ENCODE measurements around the gene ERC2. TPM values are rescaled to one million over a fixed set of nuclear protein-coding genes. Genes with fewer than 3 reads are reported as not detected.

Gene ERC2
- polyA plus RNA-seq, 3 donors, result not detected

DNA sequence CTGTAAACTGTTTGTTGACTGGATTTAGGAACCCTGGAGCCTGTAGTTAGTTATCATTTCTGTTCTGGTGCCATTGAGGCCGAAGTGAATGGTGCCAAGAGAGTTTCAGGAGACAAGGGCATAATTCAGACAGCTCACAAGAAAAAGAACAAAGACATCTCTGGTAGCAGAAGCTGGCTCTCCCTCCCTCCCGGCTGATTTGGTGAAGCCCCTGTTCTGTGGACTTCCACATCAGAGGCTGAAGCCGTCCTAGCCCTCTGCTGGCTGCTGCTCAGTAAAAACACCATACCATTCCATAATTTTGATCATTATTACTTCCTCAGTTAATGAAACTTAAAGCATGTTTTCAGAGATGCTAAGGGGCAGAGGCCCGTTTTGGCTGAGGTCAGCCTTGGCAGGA, 599.9 kb downstream of the ERC2 start:
- H3K27ac ChIP-seq (ENCODE audit: low read depth in 1 of 2, low read length in 2 of 2), result no peak overlapping the region
- TF ChIP-seq, protein P1, sequence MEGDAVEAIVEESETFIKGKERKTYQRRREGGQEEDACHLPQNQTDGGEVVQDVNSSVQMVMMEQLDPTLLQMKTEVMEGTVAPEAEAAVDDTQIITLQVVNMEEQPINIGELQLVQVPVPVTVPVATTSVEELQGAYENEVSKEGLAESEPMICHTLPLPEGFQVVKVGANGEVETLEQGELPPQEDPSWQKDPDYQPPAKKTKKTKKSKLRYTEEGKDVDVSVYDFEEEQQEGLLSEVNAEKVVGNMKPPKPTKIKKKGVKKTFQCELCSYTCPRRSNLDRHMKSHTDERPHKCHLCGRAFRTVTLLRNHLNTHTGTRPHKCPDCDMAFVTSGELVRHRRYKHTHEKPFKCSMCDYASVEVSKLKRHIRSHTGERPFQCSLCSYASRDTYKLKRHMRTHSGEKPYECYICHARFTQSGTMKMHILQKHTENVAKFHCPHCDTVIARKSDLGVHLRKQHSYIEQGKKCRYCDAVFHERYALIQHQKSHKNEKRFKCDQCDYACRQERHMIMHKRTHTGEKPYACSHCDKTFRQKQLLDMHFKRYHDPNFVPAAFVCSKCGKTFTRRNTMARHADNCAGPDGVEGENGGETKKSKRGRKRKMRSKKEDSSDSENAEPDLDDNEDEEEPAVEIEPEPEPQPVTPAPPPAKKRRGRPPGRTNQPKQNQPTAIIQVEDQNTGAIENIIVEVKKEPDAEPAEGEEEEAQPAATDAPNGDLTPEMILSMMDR (IDR thresholded peaks at IDR 0.05), result no peak
- no peaks in the 10 kb centered on the region for H3K4me1 ChIP-seq (ENCODE audit: control insufficient read depth in 1 of 2, insufficient read depth in 2 of 2, low read length in 2 of 2)
- Mint-ChIP-seq H3K36me3 (no peaks in the 10 kb centered on the region), H3K9me3 (peaks cover 0 to 5% (median 2%) of the 10 kb centered on the region in 7 donors), H3K27ac (no peak overlapping the region), H3K4me3 (no peak overlapping the region), H3K4me1 (no peaks in the 10 kb centered on the region), H3K27me3 (ENCODE audit: low read depth in 3 of 3) (peaks cover 0 to 3% (median 2%) of the 10 kb centered on the region in 3 donors)
- H3K4me2 ChIP-seq (replicated peaks; ENCODE audit: extremely low read depth, low read length, poor library complexity, severe bottlenecking), result no peak overlapping the region
- H3K27me3 ChIP-seq (ENCODE audit: control insufficient read depth in 2 of 2, insufficient read depth in 2 of 2, low read length in 2 of 2), result no peaks in the 10 kb centered on the region
- no peaks in the 10 kb centered on the region for H4K20me1 ChIP-seq (ENCODE audit: insufficient read depth, low read length)
- WGBS (ENCODE audit: insufficient coverage), result 80% methylated on average over 1 of the region's 4 CpGs
- intact Hi-C loops (cut with micrococcal nuclease), result no loop called here
- no peaks in the 10 kb centered on the region for H3K9me3 ChIP-seq (replicated peaks in 1 of 2; ENCODE audit: control insufficient read depth in 1 of 2, insufficient read depth in 1 of 2, low read length in 2 of 2)
- H3K4me3 ChIP-seq (replicated peaks in 1 of 3; ENCODE audit: low read depth in 2 of 3, low read length in 3 of 3), result no peak overlapping the region
- no peak for DNase-seq
- H3K36me3 ChIP-seq (replicated peaks in 1 of 2; ENCODE audit: control insufficient read depth in 1 of 2, insufficient read depth in 2 of 2, low read length in 2 of 2), result no peaks in the 10 kb centered on the region
- no peak overlapping the region for H3K9ac ChIP-seq (ENCODE audit: insufficient read depth, low read length, poor library complexity, severe bottlenecking)
- H2AFZ ChIP-seq (ENCODE audit: insufficient read depth, low read depth, low read length, poor library complexity, severe bottlenecking), result no peak overlapping the region
- no peaks in the 10 kb centered on the region for H3K79me2 ChIP-seq (ENCODE audit: insufficient read depth, low read length)

DNA sequence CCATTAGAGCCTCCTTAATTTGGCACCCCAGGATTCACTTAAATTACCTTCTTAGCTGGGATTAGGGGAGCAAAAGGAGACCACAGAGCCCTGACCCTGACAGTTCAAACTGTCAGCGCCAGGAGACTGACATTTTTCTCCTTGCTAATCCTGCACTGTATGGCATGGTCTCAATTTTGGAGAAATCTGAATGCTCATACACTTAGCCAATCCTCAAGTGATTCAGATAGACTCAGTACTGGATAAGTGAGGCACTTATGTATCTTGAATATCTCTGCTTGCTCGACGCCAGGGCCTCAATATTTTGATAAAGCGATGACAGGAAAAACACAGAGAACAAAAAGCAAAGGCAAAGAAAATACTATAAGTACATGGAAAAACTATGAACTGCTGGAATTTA, 605.2 kb downstream of the ERC2 start:
- H3K27me3 Mint-ChIP-seq (ENCODE audit: low read depth in 3 of 3), result peaks cover 0 to 3% (median 0%) of the 10 kb centered on the region in 3 donors
- DNase-seq, result no peak
- intact Hi-C loops (cut with micrococcal nuclease), result no loop called here
- Histone ChIP-seq H3K4me1 (ENCODE audit: control insufficient read depth in 1 of 2, insufficient read depth in 2 of 2, low read length in 2 of 2) (no peaks in the 10 kb centered on the region), H2AFZ (ENCODE audit: insufficient read depth, low read depth, low read length, poor library complexity, severe bottlenecking) (no peak overlapping the region), H4K20me1 (ENCODE audit: insufficient read depth, low read length) (no peaks in the 10 kb centered on the region), H3K79me2 (ENCODE audit: insufficient read depth, low read length) (no peaks in the 10 kb centered on the region), H3K9ac (ENCODE audit: insufficient read depth, low read length, poor library complexity, severe bottlenecking) (no peak overlapping the region), H3K4me3 (replicated peaks in 1 of 3; ENCODE audit: low read depth in 2 of 3, low read length in 3 of 3) (no peak overlapping the region), H3K36me3 (replicated peaks in 1 of 2; ENCODE audit: control insufficient read depth in 1 of 2, insufficient read depth in 2 of 2, low read length in 2 of 2) (no peaks in the 10 kb centered on the region), H3K9me3 (replicated peaks in 1 of 2; ENCODE audit: control insufficient read depth in 1 of 2, insufficient read depth in 1 of 2, low read length in 2 of 2) (no peaks in the 10 kb centered on the region), H3K4me2 (replicated peaks; ENCODE audit: extremely low read depth, low read length, poor library complexity, severe bottlenecking) (no peak overlapping the region), H3K27me3 (ENCODE audit: control insufficient read depth in 2 of 2, insufficient read depth in 2 of 2, low read length in 2 of 2) (no peaks in the 10 kb centered on the region), H3K27ac (ENCODE audit: low read depth in 1 of 2, low read length in 2 of 2) (no peak overlapping the region)
- 100% methylated on average over 1 of the region's 4 CpGs for WGBS (ENCODE audit: insufficient coverage)
- TF ChIP-seq, protein P1 (IDR thresholded peaks at IDR 0.05), result no peak
- H3K9me3 Mint-ChIP-seq, result peaks cover 0 to 2% (median 0%) of the 10 kb centered on the region in 7 donors
- no peak overlapping the region for H3K4me3 Mint-ChIP-seq
- H3K27ac Mint-ChIP-seq, result no peak overlapping the region
- no peaks in the 10 kb centered on the region for H3K4me1 Mint-ChIP-seq
- no peaks in the 10 kb centered on the region for H3K36me3 Mint-ChIP-seq

All from CD14-positive monocyte (primary cell).